Pulmonary artery endothelial cell (primary cell): ENCODE measurements around the gene CD44. TPM values are rescaled to one million over a fixed set of nuclear protein-coding genes. Genes with fewer than 3 reads are reported as not detected.
"Not testable (repeated sequence)": the region's sequence is repeated elsewhere in the genome, so short reads cannot be mapped to it uniquely, and the experiment has no call there.

Experiments
- DNase-seq: peaks from one replicate; pipeline ENCODE4 v3.0.0-alpha.2; 2011; ENCODE audit warnings: low read depth, low spot score
- total RNA-seq: library from RNA; depleted of rRNA; stranded (reverse); fragments of >200 nt; gene quantifications from 2 replicates; pipeline ENCODE4 v1.2.3, GENCODE V29; 2014

CD44 gene
- total RNA-seq, 1 donor from 2014 or later: 67.5 TPM

DNA sequence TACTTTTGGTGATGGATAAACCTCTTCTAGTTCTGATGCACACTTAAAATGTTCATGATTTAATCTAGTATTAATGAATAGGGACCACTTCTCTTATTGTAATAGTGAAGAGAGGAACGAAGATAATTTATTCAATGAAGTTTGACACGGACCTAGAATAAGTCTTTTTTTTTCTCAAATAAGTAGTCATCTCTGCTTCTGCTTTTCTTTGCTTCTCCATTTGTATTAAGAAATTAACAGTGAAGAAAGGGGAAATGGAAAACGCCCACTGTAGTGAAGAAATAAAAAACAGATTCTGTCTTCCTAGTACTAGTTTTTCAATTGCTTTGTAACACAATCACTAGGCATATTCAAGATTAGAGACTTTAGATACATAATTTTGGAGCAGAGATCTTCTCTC lies 73.0 kb downstream of the CD44 start:
- DNase-seq: no peak

DNA sequence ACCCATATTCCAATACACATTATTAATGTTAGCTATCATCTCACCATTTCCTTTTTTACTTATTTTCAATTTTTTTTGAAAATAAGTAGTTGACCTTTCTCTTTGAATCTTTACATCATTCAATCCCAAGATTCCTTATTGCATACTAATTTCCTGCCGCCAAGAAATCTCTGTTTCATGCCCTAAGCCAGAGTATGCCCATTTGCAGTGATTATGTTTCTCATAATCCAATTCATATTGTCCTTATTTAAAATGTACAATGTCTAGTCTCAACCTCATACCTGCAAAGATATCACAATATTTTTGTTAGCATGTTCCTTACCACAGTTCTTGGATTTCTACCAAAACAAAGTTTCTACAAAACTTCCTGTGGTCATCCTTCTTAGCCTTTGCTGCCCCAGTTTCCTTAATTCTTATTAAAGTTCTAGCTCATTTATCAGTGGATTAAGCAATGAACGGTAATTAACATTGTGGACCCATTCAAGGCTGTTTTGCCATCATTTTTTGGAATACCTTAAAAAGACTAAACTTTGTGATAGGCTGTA lies 75.3 kb downstream of the CD44 start:
- no peak for DNase-seq

DNA sequence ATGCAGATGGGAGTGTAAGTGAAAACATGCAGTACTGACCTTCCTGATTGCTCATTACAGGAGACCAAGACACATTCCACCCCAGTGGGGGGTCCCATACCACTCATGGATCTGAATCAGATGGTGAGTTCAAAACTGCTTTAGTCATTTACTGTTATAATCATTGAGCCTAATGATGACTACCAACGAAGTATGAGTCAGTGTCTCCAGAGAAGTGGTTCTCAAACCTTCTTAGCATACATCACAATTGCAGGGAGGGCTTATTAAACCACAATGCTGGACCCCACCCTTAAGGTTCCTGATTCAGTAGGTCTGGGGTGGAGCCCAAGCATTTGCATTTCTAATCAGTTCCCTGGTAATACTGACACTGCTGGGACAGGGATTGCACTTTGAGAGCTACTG lies 75.8 kb downstream of the CD44 start:
- DNase-seq: no peak

DNA sequence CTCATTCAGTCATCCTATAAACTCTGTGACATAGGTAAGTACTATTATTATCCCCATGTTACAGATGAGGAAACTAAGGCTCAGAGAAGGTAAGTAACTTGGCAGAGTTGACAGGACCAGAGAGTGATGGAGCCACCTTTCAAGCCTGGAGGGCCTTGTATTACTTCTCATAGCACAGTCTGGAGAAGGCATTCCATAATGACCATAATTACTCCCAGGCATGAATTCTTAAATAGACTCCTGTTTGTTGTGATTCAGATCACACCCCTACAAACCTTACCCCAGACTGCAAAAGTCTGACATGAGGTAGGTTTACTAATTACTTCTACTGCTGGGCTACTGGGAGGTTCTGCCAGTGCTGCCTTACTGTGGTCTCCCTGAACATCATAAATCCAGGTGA lies 77.0 kb downstream of the CD44 start:
- DNase-seq: no peak

DNA sequence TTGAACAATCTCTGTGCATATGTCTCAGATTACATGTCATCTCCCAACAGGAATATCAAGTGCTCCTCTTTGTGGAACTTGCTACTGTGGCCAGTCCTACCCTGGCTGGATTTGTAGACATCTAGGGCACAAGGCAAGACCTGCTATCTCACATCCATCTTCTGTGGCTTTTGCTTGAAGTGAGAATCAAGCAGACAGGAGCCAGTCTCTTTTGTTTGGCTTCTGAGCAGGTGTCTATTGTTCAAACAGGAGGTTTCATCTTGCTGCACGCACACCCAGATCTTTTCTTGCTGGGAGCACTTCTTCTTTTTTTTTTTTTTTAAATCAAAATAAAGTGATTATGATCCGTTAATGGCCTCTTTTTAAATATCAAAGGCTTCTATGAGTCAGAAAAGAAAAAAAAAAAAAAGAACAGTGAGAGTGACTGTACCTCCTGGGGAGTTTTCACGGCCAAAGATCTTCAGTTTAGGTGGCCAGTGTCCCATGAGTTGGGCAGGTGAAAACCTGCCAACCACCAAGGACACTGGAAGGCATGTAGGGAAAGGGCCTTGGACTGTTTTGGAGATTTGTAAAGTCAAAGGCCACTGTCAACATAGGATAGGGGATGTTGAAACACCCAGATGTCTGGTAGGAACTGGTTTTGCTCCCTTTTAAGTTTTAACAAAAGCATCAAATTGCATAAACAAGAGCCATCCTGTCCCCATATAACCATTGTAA lies 78.1 kb downstream of the CD44 start:
- DNase-seq: no peak

DNA sequence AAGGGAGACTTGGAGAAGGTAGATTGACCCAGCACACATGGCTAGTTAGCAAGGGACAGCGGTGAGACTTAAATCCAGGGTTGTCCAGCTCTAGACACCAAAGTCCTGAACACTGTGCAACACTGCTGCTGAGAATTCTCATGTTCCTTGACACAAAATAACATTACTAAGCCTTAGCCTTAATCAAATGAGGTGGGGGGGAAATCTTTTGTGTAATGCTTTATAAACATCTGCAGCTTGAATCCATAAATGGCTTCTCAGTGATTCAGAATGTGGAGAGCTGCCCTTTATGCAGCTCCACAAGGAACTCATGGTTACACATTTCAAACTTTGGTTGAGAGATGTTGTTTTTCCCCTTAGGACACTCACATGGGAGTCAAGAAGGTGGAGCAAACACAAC lies 80.0 kb downstream of the CD44 start:
- no peak for DNase-seq

DNA sequence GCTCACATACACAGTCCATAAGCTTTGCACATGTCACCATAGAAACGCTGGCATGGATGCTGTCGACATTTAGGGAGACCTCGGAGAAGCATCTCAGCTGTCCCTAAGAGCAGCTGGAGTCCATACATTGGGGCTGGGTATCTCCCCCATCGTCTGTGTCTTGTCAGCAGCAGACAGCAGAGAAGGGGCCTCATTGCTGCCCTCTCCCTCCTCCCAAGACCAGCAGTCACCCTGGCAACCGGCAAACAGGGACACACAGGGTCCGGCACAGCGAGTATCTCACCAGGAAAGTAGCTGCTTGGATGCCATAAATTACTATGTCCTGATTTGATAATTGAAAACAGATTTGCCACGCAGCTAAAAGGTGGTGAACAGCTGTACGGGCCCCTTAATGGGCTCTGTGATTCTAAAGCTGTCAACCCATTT lies 84.4 kb downstream of the CD44 start:
- no peak for DNase-seq

DNA sequence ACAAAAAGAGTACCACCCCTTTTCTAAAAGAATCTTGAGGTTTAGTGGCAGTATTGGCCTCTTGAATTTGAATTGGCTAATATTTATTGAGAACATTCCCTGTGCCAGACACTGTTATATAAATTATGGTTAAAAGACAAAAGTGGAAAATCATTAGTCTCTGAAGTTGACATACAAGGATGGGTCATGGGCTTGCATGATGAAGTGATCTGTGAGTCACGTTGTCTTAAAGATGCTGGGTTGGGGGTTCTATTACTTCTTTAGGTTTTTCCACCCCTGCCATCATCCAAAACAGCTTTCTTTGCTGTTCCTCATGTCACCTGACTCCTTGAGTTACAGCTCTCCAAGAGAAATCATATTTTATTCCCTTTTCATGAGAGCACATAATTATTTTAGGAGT lies 85.0 kb downstream of the CD44 start:
- no peak for DNase-seq

DNA sequence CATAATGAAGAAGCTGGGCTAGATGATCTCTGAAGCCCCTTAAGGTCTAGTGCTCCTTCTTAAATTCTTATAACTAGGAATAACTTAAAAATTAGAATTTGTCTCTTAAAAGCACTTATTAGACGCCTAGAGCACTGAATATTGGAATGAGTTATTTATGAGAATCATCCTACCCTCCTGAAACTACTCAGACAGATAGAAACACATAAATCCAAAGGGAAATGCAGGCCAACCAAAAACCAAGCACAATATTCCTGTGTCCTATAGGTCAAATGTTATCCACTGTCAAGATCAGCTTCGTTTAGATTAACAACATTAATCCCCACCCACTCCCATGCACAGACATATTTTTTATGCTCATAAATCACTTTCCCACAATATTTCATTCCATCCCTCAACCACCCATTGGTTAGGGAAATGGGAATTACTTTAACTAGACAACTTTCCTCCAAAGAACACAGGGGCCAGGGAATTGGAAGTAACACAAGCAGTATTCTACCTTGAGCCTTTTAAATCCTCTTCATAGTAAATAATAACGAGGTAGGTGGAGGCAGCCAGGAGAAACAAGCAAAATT lies 87.1 kb downstream of the CD44 start:
- DNase-seq: no peak

DNA sequence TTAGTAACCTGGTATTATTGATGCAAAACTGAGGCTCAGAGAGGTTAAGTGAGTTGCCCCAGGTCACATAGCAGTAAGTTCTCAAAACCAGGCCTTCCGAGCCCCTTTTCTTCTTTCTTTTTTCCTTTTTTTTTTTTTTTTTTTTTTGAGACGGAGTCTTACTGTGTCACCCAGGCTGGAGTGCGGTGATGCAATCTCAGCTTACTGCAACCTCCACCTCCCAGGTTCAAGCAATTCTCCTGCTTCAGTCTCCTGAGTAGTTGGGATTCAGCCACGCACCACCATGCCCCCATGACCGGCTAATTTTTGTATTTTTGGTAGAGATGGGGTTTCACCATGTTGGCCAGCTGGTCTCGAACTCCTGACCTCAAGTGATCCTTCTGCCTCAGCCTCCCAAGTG lies 87.8 kb downstream of the CD44 start:
- not testable (repeated sequence) for DNase-seq

DNA sequence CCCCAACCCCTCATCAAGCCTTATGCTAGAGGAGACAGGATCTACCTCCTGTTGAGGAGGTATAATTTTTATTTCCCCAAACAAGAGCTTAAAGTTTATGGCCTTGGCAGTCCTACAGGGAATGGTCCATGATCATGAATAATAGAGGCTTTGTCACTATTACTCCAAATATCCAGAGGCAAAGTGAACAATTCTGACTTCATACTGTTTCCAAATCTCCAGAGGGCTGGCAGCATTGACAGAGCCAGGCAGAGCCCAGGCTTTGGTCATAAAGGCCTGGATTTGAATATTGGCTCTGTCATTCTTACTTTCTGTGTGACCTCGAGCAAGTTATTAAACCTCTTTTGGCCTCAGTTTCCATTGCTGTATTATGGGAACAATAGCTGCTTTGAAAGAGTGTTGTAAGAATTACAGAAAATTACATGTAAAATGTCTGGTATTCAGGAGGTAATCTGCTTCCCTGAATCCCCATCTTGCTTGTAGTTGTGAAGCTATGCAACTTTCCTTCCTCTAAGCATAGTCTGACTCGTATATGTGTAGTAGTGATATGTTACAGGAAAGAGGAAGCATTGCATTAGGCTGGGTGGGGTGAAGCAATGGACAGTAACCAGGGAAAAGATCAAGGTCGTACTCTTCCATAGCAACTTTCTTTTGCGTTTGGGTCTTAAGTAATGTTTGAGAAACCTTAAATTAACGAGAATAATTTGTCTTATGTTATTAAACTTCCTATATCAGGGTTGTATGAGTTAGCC lies 88.8 kb downstream of the CD44 start:
- DNase-seq: no peak

DNA sequence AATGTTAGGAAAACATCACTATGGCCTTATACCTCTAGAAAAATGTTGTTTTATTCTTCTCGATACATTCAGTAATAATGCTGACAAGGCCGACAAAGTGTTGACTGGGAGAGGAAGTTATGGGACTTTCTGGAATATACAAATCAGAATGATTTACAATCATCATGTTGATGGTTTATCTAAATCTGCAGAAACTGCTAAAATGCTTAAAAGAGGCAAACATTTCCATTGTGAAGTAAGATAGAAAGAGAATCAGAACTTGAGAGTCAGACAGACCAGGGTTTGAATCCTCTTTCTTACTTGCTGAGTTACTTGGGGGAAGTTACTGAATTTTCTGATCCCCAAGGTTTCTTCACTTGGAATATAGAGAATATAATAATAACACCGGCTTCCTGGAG lies 89.4 kb downstream of the CD44 start:
- DNase-seq: no peak

DNA sequence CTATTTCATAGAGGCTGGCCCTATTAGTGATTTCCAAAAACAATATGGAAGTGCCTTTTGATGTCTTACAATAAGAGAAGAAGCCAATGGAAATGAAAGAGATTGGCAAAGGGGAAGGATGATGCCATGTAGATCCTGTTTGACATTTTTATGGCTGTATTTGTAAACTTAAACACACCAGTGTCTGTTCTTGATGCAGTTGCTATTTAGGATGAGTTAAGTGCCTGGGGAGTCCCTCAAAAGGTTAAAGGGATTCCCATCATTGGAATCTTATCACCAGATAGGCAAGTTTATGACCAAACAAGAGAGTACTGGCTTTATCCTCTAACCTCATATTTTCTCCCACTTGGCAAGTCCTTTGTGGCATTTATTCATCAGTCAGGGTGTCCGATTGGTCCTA lies 91.4 kb downstream of the CD44 start:
- no peak for DNase-seq

DNA sequence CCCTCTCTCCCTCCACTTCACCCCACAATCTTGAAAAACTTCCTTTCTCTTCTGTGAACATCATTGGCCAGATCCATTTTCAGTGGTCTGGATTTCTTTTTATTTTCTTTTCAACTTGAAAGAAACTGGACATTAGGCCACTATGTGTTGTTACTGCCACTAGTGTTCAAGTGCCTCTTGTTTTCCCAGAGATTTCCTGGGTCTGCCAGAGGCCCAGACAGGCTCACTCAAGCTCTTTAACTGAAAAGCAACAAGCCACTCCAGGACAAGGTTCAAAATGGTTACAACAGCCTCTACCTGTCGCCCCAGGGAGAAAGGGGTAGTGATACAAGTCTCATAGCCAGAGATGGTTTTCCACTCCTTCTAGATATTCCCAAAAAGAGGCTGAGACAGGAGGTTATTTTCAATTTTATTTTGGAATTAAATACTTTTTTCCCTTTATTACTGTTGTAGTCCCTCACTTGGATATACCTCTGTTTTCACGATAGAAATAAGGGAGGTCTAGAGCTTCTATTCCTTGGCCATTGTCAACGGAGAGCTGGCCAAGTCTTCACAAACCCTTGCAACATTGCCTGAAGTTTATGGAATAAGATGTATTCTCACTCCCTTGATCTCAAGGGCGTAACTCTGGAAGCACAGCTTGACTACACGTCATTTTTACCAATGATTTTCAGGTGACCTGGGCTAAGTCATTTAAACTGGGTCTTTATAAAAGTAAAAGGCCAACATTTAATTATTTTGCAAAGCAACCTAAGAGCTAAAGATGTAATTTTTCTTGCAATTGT lies 92.3 kb downstream of the CD44 start:
- DNase-seq: no peak

DNA sequence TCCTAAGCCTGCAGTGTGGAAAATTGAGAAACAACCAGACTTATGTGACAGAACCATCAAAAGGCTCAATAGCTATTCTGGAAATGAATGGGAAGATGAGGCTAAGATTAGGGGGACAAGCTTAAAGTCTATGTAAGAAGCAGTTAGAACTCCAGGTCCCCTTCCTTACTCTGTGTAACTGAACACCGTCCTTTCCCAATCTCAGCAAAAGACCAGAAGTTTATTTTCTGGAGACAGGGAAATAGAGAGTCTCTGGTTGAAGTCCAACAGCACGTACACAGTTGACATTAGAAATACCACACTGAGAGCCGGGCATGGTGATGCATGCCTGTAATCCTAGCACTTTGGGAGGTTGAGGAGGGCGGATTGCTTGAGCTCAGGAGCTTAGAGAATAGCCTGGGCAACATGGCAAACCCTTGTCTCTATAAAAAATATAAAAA lies 93.9 kb downstream of the CD44 start:
- DNase-seq: no peak

DNA sequence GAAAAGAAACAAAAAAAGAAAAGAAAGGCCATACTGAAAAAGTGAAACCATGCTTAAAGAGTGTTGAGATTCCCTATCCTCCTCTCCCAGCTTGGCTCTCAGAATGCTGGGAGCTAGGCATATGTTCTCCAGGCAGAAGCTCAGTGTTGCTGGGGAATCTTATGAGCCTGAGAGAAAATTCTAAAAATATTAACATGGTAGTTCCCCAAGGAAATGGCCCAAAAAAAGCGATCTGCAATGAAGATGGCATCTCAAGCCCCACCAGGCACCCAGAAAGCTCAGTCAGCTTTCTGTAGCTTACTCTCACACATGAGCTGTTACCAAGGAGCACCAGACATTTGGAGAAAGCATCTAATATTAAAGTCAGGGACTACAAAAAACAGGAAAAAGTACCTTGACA lies 94.5 kb downstream of the CD44 start:
- no peak for DNase-seq

DNA sequence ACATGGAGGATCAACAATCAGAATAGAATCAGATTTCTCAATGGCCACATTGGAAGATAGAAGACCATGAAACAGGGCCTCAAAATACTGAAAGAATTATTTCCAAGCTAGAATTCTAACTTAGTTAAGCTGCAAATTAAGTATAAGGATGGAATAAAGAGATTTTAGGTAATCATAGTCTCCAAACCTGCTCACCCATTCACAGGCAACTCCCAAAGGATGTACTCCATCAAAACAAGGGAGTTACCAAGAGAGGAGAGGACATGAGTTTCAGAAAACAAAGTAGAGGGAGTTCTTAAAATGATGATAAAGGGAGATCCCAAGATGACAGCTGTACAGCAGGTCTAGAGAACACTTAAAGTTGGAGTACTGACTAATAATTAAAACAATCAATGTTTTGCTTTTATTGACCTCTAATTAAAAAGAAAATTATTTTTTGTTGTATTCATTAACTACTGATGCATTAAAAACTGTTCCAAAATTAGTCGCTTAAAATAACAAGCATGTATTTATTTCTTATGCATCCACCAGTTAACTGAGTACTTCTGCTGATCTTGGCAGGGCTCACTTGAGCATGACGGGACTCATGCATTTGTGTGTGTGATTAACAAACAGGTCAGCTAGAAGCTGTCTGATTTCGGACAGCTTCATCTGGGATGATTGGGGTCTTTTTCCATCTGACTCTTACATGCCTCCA lies 95.6 kb downstream of the CD44 start:
- DNase-seq: no peak

DNA sequence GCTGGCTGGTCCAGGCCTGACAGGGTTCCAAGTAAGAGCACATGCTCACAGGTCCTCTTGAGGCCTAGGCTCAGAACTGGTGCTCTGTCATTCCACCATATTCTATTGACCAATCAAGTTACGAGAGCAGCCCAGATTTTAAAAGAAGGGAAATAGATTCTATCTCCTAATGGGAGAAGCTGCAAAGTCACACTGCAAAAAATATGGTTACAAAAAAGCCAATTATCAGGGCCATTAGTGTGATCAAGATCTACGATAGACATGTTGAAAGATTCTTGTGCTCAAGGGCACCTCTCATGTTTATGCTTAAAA lies 96.1 kb downstream of the CD44 start:
- DNase-seq: no peak

DNA sequence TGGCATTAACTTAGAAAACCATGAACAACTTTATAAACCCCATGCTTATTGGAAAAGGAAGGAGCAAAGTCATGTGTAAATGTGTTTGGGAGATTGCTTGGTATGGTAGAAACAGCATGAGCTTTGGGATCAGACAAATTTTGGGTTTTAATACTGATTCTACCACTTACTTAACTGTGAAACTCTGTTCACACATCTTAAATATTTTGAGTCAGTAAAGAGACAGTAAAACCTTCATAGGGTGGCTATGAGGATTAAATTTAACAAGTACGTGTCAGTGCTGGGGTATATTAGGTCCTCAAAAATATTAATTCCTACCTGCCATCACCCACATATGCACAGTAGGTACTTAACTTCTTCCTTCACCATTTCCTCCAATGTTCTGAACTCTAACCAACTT lies 96.5 kb downstream of the CD44 start:
- DNase-seq: no peak

DNA sequence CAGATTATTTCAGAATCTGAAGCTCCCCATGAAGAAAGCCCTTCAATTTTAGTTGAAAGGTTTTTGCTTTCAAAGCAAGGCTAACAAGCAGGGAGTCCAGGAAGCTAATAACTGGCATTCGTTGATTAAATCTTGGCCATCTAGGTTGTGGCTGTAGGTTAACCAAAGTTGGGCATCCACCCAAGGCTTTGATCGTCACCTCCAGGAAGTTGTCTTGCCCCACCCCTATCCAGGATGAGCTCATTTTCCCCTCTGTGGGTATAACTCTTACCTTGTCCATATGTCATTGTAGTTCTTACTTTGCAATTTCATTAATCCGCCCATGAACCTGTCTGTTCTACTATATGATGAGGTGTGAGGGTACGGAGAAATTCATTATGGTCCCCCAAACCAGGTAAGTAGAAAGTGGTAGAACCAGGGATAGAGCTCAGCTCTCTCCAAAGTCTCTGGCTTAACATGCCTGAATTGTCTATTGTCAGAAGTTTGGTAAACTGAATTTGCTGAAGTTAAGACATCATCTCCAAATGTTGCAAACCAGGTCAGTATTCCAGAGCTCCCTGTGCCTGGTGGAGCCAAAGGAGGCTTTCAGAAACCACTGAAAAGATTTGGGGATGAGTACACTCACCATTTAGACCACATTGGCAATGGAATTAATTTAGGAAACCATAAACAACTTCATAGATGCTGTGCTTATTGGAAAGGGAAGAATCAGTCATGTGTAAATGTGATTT lies 97.1 kb downstream of the CD44 start:
- no peak for DNase-seq

DNA sequence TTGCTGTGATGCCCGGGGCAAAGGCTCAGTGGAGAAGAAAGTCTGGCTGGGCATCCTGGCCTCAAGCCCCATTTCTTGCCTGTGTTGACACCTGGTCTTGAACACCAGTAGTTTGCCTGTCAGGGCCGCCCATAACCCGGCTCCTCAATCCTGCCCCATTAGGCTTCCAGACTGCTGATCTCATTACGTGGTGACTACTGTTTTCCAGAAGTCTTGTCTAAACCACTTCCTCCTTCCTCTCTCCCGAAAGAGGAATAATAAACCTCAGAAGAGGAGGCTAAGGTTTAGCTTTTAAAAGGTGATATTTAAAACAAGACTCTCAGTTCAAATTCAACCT lies 97.7 kb downstream of the CD44 start:
- no peak for DNase-seq
